ENCODE measurements around the gene ZNG1B.
"Not testable (repeated sequence)": the region's sequence is repeated elsewhere in the genome, so short reads cannot be mapped to it uniquely, and the experiment has no call there.

ZNG1B gene

GRCh38 chr2:113504081-113504480 lies 66.6 kb downstream of the ZNG1B start:
- not testable (repeated sequence) for DNase-seq

DNA sequence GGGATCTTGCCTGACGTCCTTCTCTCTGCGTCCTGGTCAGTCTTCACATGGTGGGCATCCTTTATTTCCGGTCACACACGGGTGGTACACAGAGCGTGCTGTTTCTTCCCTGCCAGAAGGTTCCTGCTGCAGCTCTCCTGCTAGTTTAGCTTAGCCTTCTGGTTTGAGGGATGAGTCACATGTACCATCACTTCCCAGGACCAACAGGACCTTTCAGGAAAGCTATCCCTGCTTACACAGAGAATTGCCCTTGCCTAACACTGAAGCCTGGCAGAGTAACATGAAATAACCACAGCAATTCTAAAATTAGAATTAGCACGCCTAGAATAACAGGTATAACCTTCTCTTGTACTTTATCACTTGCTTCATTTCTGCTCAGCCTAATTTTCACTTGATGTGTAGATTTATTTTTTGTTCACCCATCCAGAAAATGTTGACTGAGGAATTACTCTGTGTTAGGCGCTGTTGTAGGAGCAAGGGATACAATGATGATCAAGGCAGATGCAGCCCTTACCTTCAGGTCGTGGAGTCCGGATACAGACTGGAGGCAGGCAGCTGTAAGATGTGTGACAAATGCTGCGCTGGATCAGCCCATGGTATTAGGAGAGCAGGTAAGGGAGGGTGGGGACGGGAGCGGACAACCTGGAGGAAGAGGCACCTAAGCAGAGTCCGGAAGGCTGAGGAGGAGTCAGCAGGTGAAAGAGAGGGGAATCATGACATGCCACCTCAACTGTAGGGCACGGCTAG lies 70.1 kb downstream of the ZNG1B start:
- DNase-seq, result not testable (repeated sequence)

DNA sequence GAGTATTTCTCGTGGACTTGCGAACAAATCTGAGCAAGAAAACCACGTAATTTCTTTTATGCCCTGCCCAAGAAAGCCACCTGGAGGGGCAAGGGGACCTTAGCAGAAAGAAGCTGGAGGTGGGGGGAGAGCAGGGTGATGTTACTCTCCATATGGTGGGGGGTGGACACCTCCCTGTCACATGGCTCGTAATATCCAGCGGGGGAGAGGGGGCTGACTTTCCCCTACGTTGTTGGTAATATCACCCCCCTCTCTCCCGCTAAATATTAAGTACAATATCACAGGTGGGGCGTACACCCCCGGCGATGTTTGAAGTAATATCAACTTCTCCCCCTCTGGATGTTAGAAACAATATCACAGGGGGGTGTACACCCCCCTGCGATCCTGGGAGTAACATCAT lies 70.7 kb downstream of the ZNG1B start:
- DNase-seq, result not testable (repeated sequence)

GRCh38 chr2:113510913-113511312 lies 73.4 kb downstream of the ZNG1B start:
- not testable (repeated sequence) for DNase-seq

GRCh38 chr2:113511859-113512258 lies 74.4 kb downstream of the ZNG1B start:
- not testable (repeated sequence) for DNase-seq

GRCh38 chr2:113515457-113515856 lies 78.0 kb downstream of the ZNG1B start:
- not testable (repeated sequence) for DNase-seq

DNA sequence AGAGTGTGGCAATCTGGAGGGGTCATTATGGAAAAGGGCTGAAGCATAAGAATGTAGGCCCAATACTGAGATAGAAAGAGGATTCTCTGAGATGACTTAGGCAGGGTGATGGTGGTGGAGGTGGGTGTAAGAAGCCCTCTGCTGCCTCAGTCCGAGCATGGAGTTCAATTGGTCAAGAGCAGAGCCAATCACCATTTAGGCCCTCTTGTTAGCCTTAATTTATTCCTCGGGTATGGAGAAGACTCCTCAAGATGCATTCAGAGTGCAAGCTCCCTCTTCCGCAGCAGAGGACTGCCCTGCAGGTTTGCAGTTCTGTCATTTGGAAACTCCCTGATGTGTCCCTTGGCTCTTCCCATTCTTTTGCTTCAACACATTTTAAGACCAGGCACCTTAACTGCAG lies 78.5 kb downstream of the ZNG1B start:
- not testable (repeated sequence) for DNase-seq

GRCh38 chr2:113517025-113517424 lies 79.5 kb downstream of the ZNG1B start:
- DNase-seq, result not testable (repeated sequence)

DNA sequence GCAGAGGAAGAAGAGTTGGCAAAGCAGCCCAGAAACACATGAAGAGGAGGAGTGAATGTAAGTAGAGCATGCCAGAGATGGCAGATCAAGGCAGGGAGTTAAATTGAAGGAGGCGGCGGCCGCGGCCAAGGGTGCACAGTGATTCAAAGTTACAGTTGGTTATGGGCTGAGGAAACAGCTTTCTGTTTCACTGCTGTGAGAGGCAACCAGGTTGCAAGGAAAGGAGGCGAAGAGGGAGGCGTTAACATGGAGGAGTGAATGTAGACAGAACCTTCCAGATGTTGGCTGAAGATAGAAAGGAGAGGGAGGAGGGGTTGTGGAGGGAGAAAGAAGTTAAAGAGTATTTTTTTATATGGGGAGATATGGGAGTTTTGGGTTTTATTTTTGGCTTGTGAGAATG lies 83.3 kb downstream of the ZNG1B start:
- DNase-seq, result not testable (repeated sequence)

DNA sequence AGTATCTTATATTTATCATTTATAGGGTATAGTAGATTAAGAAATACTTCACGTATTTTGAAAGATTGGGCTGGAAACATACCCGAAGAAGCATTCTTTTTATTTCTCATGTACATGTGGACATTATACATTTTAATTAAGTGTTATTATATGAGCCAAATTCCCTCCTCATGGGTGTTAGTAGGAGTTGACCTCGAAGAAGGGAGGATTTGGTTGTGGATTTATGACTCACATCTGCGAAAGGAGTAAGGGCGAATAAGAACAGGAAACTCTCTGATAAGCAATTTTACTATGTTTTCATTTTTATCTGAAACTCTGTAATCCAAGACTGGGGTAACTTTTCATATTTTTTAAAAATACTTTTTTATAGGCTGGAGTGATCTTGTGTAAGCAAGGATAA lies 84.0 kb downstream of the ZNG1B start:
- not testable (repeated sequence) for DNase-seq

- not testable (repeated sequence) for DNase-seq
Observed at GRCh38 chr2:113524986-113525385, 87.5 kb downstream of the ZNG1B start.

GRCh38 chr2:113527350-113528045 lies 90.0 kb downstream of the ZNG1B start:
- DNase-seq, result not testable (repeated sequence)

DNA sequence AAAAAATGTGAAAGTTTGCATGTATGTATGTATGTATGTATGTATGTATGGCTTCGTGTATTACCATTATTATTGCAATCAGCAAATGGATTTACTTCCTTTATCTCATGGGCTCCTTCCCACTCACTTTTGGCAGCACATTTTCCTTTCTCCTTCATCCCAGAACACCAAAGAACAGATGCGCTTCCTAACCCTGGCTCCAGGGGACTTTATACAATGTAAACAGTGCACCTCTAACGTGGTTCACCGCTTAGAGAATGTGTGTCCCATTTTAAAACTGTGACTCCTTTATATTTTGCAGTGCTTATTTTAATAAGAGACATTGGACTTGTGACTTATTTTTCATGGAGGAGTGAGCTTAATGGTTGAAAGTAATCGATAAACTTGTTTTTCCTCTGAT lies 90.6 kb downstream of the ZNG1B start:
- not testable (repeated sequence) for DNase-seq

DNA sequence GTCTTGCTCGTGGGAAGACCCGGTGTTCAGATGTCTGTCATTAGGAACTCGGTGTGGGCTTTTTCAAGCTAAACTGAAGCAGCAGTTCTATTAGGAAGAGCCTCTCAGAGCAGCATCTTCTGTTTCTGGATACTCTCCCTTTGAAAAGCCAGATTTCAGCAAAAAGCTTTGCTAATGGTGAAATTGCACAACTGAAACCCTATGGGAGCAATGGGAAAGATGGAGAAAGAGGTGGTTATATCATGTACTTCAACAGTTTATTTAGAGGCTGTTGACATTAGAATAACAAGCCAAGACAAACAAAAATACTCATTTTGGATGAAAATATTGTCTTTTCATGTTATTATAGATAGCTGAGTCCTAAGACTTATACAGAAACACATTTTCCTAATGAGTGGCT lies 91.4 kb downstream of the ZNG1B start:
- DNase-seq, result not testable (repeated sequence)

DNA sequence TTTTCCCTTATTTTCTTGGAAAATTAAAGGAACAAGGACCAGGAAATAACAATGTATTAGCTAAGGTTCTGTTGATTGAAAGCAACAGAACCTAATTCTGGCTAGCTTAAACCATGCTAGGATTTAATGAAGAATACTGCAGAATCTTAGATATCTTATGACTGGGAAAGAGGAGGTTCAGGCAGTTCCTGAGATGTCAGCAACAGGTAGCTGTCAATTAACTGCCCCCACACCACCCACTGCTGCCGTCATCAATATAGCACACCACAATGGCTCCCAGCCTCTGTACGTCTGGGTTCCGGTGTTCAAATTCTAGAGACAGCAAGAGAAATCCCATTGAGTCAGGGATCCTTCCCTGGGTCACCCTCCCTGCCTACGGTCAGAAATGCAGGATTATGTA lies 95.5 kb downstream of the ZNG1B start:
- DNase-seq, result not testable (repeated sequence)

GRCh38 chr2:113536573-113536972 lies 99.1 kb downstream of the ZNG1B start:
- not testable (repeated sequence) for DNase-seq

DNA sequence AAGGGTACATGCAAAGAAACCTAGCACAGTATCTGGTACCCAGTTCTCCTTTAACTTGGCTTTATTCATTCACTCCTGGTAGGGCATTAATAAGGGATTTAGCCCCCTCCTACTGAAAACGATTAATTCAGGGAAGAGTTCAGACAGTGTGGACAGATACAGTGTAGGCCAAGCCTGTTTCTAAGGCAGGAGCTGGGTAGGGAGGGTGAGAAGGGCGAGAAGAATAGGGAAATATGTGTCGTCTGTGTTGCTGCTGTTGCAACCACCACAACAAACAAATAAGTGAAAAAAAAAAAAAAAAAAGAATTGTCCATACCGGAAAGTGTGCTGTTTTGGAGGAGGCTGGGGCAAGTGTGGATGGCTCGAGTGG lies 103.3 kb downstream of the ZNG1B start:
- not testable (repeated sequence) for DNase-seq

GRCh38 chr2:113541204-113541975 lies 103.9 kb downstream of the ZNG1B start:
- DNase-seq, result not testable (repeated sequence)

- not testable (repeated sequence) for DNase-seq
Observed at GRCh38 chr2:113541976-113542485, 104.5 kb downstream of the ZNG1B start.

DNA sequence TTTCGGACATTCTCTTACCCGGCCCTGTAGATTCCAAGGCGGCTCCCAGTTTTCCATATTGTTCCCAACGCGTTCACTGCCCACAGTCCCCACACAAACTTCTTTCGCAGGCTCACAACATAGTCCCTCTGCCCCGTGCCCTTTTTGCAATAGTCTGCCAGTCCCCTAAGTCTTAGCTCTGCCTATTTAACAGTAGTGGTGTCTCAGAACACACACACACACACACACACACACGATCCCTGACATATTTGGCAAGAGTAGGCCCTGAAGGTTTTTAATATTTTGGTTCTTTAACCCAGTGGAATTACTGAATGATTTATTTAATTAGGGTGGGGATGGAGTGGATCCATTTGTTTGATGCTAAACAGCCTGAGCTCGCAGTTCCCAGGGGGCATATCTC lies 105.0 kb downstream of the ZNG1B start:
- not testable (repeated sequence) for DNase-seq
